ENCODE data around the gene FARSB. TPM values are rescaled to one million over a fixed set of nuclear protein-coding genes. Genes with fewer than 3 reads are reported as not detected.

The FARSB gene
- total RNA-seq, 4 donors from 2014 or later: 11.1 to 14.3 (median 13.0) TPM

DNA sequence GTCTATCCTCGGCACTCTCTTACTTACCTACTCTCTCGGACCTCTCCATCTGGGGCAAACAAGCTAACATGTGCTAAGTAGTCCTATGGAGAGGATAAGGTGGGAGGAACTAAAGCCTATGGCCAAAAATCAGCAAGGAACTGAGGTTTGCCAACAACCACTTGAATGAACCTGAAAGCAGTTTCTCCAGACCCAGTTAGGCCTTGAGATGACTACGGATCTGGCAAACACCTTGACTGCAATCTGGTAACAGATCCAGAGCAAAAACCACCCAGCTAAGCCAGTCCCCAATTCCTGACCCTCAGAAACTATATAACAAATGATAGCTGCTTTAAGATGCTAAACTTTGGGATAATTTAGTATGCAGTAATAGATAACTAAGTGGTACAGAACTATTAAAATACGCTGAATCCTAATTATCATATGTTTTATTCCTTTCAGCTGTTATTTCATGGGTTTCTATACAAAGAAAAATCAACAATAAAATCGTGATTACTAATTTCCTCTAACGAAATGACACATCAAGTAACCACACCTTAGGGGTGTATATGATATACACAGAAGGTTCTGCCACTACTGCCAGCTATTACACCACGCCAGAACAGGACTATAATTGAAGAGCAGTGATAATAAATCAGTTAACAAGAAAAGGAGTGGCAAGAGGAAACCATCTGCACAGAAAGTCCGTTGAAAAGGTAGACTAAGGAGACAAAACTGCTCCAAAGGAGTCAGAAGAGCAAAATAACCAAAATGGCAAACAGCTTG, 3.2 kb downstream of the FARSB start:
- H3K27me3 ChIP-seq: no peaks in the 10 kb centered on the region
- no peak for ATAC-seq
- no peak overlapping the region for H3K4me3 ChIP-seq
- H3K4me1 ChIP-seq: peaks cover 0 to 39% (median 13%) of the 10 kb centered on the region in 3 donors
- peaks cover 0 to 8% of the 10 kb centered on the region in 2 donors for H3K36me3 ChIP-seq
- 69 to 84% methylated on average over 6 to 8 of the region's 8 CpGs for WGBS, 2 donors (ENCODE audit: low coverage in 1 of 2)
- no peaks in the 10 kb centered on the region for H3K9me3 ChIP-seq
- H3K27ac ChIP-seq: no peak overlapping the region
- TF ChIP-seq POLR2AphosphoS5 (IDR thresholded peaks at IDR 0.05) (no peak), POLR2A (IDR thresholded peaks at IDR 0.05) (no peak), EP300 (IDR thresholded peaks at IDR 0.05) (no peak), CTCF (IDR thresholded peaks at IDR 0.05) (no peak)

DNA sequence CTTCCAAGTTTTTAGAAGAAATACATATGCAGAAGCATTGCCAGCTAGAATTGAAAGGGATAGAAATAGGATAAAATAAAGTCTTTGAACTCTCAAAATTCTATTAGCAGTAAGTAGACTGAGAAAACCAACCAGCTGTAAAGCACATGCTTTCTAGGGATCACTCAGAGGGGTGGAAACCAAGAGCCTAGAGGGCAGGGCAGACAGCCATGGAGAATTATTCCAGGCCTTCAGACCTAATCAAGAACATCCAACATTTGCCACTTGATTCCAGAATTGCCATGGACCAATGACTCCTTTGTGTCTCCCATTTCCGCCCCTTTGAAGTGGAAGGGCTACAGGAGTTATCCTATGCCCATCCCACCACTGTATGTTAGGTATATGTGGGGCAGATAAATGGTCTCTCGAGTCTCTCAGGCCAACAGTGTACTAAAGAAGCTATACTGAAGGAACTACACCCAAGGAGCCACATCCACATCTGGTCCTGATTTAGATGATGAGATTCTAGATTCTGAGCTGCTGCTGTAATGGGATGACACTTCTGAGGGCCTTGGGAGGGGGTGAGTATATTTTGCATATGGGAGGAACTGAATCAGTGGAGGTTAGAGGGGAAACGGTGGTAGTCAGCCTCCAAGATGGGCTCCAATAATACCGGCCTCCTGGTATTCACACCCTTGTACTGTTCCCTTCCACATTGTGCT, 4.0 kb downstream of the FARSB start:
- Histone ChIP-seq H3K4me3 (no peak overlapping the region), H3K27me3 (no peaks in the 10 kb centered on the region), H3K27ac (no peak overlapping the region), H3K4me1 (peaks cover 0 to 38% (median 13%) of the 10 kb centered on the region in 3 donors), H3K9me3 (no peaks in the 10 kb centered on the region), H3K36me3 (peaks cover 0 to 16% of the 10 kb centered on the region in 2 donors)
- 70 to 82% methylated on average over 2 to 3 of the region's 4 CpGs for WGBS, 2 donors (ENCODE audit: low coverage in 1 of 2)
- ATAC-seq: no peak
- TF ChIP-seq POLR2A (IDR thresholded peaks at IDR 0.05): no peak
- no peak for TF ChIP-seq EP300 (IDR thresholded peaks at IDR 0.05)
- TF ChIP-seq CTCF (IDR thresholded peaks at IDR 0.05): no peak
- TF ChIP-seq POLR2AphosphoS5 (IDR thresholded peaks at IDR 0.05): no peak

- no peak overlapping the region for H3K4me3 ChIP-seq
- peaks cover 0 to 26% (median 12%) of the 10 kb centered on the region in 3 donors for H3K4me1 ChIP-seq
- WGBS, 2 donors (ENCODE audit: low coverage in 1 of 2): 93 to 94% methylated on average over 3 of the region's 3 CpGs
- TF ChIP-seq EP300 (IDR thresholded peaks at IDR 0.05): no peak
- no peak for TF ChIP-seq POLR2A (IDR thresholded peaks at IDR 0.05)
- no peak for TF ChIP-seq CTCF (IDR thresholded peaks at IDR 0.05)
- TF ChIP-seq POLR2AphosphoS5 (IDR thresholded peaks at IDR 0.05): no peak
- peaks cover 0 to 32% of the 10 kb centered on the region in 2 donors for H3K36me3 ChIP-seq
- H3K27me3 ChIP-seq: no peaks in the 10 kb centered on the region
- no peak for ATAC-seq
- no peaks in the 10 kb centered on the region for H3K9me3 ChIP-seq
- no peak overlapping the region for H3K27ac ChIP-seq
Measured at GRCh38 chr2:222649801-222650200, 6.1 kb downstream of the FARSB start.

- no peak for TF ChIP-seq CTCF (IDR thresholded peaks at IDR 0.05)
- TF ChIP-seq EP300 (IDR thresholded peaks at IDR 0.05): no peak
- Histone ChIP-seq H3K9me3 (no peaks in the 10 kb centered on the region), H3K27me3 (no peaks in the 10 kb centered on the region), H3K4me3 (no peak overlapping the region), H3K4me1 (no peaks in the 10 kb centered on the region), H3K27ac (no peak overlapping the region), H3K36me3 (peaks cover 0 to 68% of the 10 kb centered on the region in 2 donors)
- no peak for ATAC-seq
- WGBS, 2 donors (ENCODE audit: low coverage in 1 of 2): 89 to 96% methylated on average over 3 of the region's 3 CpGs
Measured at GRCh38 chr2:222646008-222646407, 9.9 kb downstream of the FARSB start.

Data from gastroesophageal sphincter (tissue), 4 donors.